ENCODE results near the gene NR2E1. TPM values are rescaled to one million over a fixed set of nuclear protein-coding genes. Genes with fewer than 3 reads are reported as not detected.

Gene NR2E1
- total and polyA plus RNA-seq, 10 donors, result not detected

DNA sequence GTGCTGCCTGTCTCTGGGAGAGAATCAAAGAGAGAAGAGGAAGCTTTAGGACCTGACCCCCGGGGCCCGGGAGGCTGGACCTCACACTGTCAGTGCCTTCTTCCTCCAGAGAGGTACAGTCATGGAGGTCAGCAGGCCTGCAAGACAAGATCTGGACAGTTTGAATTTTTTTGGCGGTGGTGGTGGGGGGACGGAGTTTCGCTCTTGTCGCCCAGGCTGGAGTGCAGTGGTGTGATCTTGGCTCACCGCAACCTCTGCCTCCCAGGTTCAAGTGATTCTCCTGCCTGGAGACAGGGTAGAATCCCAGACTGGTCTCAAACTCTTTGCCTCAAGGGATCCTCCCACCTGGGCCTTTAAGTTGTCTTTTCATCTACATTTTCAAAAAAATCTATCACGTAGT lies 34.4 kb downstream of the NR2E1 start:
- TF ChIP-seq, protein P1, sequence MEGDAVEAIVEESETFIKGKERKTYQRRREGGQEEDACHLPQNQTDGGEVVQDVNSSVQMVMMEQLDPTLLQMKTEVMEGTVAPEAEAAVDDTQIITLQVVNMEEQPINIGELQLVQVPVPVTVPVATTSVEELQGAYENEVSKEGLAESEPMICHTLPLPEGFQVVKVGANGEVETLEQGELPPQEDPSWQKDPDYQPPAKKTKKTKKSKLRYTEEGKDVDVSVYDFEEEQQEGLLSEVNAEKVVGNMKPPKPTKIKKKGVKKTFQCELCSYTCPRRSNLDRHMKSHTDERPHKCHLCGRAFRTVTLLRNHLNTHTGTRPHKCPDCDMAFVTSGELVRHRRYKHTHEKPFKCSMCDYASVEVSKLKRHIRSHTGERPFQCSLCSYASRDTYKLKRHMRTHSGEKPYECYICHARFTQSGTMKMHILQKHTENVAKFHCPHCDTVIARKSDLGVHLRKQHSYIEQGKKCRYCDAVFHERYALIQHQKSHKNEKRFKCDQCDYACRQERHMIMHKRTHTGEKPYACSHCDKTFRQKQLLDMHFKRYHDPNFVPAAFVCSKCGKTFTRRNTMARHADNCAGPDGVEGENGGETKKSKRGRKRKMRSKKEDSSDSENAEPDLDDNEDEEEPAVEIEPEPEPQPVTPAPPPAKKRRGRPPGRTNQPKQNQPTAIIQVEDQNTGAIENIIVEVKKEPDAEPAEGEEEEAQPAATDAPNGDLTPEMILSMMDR (IDR thresholded peaks at IDR 0.05 in 8 of 11, conservative IDR thresholded peaks at IDR 0.05 in 3 of 11), result no peak
- TF ChIP-seq POLR2A (IDR thresholded peaks at IDR 0.05) (no peak), POLR2AphosphoS5 (IDR thresholded peaks at IDR 0.05) (no peak)
- DNase-seq, result no peak
- H3K9me3 ChIP-seq, result no peaks in the 10 kb centered on the region
- no peak overlapping the region for H3K27ac ChIP-seq
- no peaks in the 10 kb centered on the region for H3K4me1 ChIP-seq
- intact Hi-C loops (cut with DNase I; ENCODE audit: low total_unique reads), result no loop called here
- peaks cover 0 to 47% (median 0%) of the 10 kb centered on the region in 6 donors for H3K36me3 ChIP-seq
- H3K4me3 ChIP-seq, result no peak overlapping the region
- H3K27me3 ChIP-seq (replicated peaks in 1 of 7), result peaks cover 0 to 4% (median 0%) of the 10 kb centered on the region in 7 donors
- WGBS, 5 donors, result 85 to 94% (median 88%) methylated on average over 8 of the region's 8 CpGs

DNA sequence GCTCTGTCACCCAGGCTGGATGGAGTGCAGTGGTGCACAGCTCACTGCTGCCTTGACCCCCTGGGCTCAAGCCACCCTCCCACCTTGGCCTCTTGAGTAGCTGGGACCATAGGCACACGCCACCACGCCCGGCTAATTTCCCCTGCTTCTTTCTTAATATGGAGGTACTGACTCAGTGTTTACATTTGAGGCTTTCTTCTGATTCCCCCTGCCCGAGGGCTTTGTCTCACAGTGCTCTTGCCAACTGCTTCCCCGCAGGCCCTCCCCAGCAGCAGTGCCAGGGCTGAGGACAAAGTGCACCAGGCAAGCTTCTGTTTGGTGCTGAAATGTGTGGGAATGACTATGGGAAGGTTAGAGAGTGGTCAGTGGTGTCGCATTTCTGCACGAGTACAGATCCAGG lies 34.8 kb downstream of the NR2E1 start:
- intact Hi-C loops (cut with DNase I; ENCODE audit: low total_unique reads), result no loop called here
- 86 to 92% (median 88%) methylated on average over 7 of the region's 7 CpGs for WGBS, 5 donors
- Histone ChIP-seq H3K4me3 (no peak overlapping the region), H3K9me3 (no peaks in the 10 kb centered on the region), H3K27ac (no peak overlapping the region), H3K4me1 (no peaks in the 10 kb centered on the region), H3K36me3 (peaks cover 0 to 47% (median 0%) of the 10 kb centered on the region in 6 donors), H3K27me3 (replicated peaks in 1 of 7) (no peaks in the 10 kb centered on the region)
- no peak for DNase-seq
- TF ChIP-seq POLR2A (IDR thresholded peaks at IDR 0.05) (no peak), POLR2AphosphoS5 (IDR thresholded peaks at IDR 0.05) (no peak)
- TF ChIP-seq, protein P1 (IDR thresholded peaks at IDR 0.05 in 8 of 11, conservative IDR thresholded peaks at IDR 0.05 in 3 of 11), result no peak

DNA sequence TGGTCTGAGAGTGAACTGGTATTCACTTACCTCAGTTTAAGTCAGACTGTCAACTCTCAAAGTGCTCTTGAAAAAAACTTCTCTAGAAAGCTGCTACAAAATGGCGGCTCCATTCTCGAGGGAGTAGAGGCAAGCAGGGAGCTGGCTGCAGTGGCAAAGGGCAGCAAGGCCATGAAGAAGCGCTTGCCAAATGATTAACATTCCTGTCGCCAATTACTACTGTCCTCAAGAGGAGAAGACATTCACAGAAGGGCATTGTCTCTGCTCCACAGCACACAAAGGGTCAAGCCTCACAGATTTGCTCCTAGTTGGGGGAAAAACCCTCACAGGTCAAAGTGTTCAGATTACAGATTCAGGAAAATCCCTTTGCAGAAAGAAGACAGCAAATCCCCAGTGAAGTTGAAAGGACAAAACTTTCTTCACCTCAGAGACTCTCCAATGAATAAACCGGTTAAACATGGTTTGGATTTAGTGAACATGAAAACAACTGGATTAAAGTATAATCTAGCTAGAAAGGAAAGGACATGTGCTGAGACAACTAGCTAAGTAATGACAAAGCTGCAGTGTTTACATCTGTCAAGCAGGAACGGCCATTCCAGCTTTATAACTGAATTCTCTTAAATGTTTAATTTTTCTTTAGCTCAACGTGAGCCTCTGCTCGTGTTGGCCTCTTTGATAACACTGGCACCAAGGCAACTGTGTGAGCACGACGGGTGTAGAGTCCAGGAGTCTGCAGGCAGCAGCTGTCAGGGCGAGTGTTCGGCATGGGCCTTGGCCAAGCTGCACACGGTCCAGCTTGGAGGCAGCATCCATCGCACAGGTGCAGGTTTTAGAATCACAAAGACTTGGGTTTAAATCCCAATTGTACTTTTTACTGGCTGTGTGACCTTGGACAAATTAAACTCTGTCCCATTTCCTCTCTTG lies 37.6 kb downstream of the NR2E1 start:
- no peaks in the 10 kb centered on the region for H3K27me3 ChIP-seq (replicated peaks in 1 of 7)
- DNase-seq, result no peak
- no peak overlapping the region for H3K4me3 ChIP-seq
- TF ChIP-seq, protein P1 (IDR thresholded peaks at IDR 0.05 in 8 of 11, conservative IDR thresholded peaks at IDR 0.05 in 3 of 11), result no peak
- TF ChIP-seq POLR2AphosphoS5 (IDR thresholded peaks at IDR 0.05), result peak in 1 of 3 donors; percentile 11
- no peaks in the 10 kb centered on the region for H3K4me1 ChIP-seq
- intact Hi-C loops (cut with DNase I; ENCODE audit: low total_unique reads), result no loop called here
- no peak overlapping the region for H3K27ac ChIP-seq
- peaks cover 0 to 74% (median 5%) of the 10 kb centered on the region in 6 donors for H3K36me3 ChIP-seq
- no peaks in the 10 kb centered on the region for H3K9me3 ChIP-seq
- WGBS, 5 donors, result 75 to 91% (median 89%) methylated on average over 14 of the region's 14 CpGs

DNA sequence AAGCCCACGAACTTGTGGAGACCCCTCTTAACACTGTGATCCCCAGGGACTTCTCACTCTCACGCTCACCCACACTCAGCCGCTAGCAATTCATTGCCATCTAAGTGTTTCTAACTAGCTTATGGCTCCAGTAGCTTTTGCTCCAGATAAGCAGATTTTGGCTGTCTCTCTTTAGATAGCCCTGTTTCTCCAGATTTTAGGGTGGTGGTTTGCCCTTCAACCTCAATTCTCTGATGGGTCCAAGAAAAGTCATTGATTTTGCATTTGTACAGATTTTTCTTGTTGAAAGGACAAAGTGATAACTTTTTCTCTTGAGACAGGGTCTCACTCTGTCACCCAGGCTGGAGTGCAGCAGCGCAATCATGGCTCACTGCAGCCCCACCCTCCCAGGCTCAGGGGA lies 41.2 kb downstream of the NR2E1 start:
- Histone ChIP-seq H3K27ac (no peak overlapping the region), H3K9me3 (no peaks in the 10 kb centered on the region), H3K36me3 (peaks cover 0 to 89% (median 24%) of the 10 kb centered on the region in 6 donors), H3K4me1 (peaks cover 0 to 11% (median 0%) of the 10 kb centered on the region in 6 donors), H3K4me3 (no peak overlapping the region), H3K27me3 (replicated peaks in 1 of 7) (no peaks in the 10 kb centered on the region)
- TF ChIP-seq, protein P1 (IDR thresholded peaks at IDR 0.05 in 8 of 11, conservative IDR thresholded peaks at IDR 0.05 in 3 of 11), result no peak
- TF ChIP-seq POLR2AphosphoS5 (IDR thresholded peaks at IDR 0.05) (no peak), POLR2A (IDR thresholded peaks at IDR 0.05) (no peak)
- DNase-seq, result no peak
- 83 to 92% (median 91%) methylated on average over 4 of the region's 4 CpGs for WGBS, 5 donors
- intact Hi-C loops (cut with DNase I; ENCODE audit: low total_unique reads), result no loop called here

Data from spleen (tissue), 11 donors.